SU-DHL-6 (cell line): Measurements from ENCODE around the gene RBMS1.

ENCODE experiments used
- H2AFZ ChIP-seq: fragments of 200-600 bp; sonication (generic); 2 replicates; pipeline ENCODE4 v1.6.1; 2014; ENCODE audit warnings: low read depth, mild to moderate bottlenecking, moderate library complexity, mixed read lengths, antibody characterized with exemption, low read length; ENCODE audit not compliant: severe bottlenecking
- H3F3A ChIP-seq: fragments of 200-600 bp; shearing (Covaris generic); 2 replicates; pipeline ENCODE4 v1.6.0; 2016; ENCODE audit warnings: antibody characterized with exemption, mild to moderate bottlenecking; ENCODE audit not compliant: insufficient read depth
- H3K27ac ChIP-seq: fragments of 200-600 bp; sonication (generic); 2 replicates; pipeline ENCODE4 v1.5.1; 2016; ENCODE audit warnings: low read depth, mild to moderate bottlenecking, low read length, moderate library complexity, mixed read lengths
- H3K27me3 ChIP-seq: fragments of 200-600 bp; sonication (generic), shearing (Covaris generic); 2 replicates; pipeline ENCODE4 v1.6.0; 2014; ENCODE audit warnings: mild to moderate bottlenecking, low read length
- H3K36me3 ChIP-seq: fragments of 200-600 bp; sonication (generic); 2 replicates; pipeline ENCODE4 v1.6.1; 2014; ENCODE audit warnings: mild to moderate bottlenecking, low read length, mixed read lengths
- H3K4me2 ChIP-seq: fragments of 300-600, 200-600 bp; shearing (Covaris generic), sonication (generic); 2 replicates; pipeline ENCODE4 v1.6.0; 2014; ENCODE audit warnings: low read length, low read depth, mild to moderate bottlenecking; ENCODE audit not compliant: poor library complexity, severe bottlenecking
- H3K4me3 ChIP-seq: fragments of 200-600 bp; sonication (generic); 2 replicates; pipeline ENCODE4 v1.5.1; 2014; ENCODE audit warnings: antibody characterized with exemption, low read length, mild to moderate bottlenecking, mixed read lengths; ENCODE audit not compliant: insufficient read depth, poor library complexity, severe bottlenecking
- H3K79me2 ChIP-seq: fragments of 200-600 bp; sonication (generic); 2 replicates; pipeline ENCODE4 v1.6.1; 2014; ENCODE audit warnings: mild to moderate bottlenecking, low read length, moderate library complexity; ENCODE audit not compliant: insufficient read depth
- H3K9ac ChIP-seq: fragments of 200-600 bp; sonication (generic); 2 replicates; pipeline ENCODE4 v1.7.0; 2014; ENCODE audit warnings: mild to moderate bottlenecking, low read length
- H3K9me2 ChIP-seq: fragments of 200-600 bp; sonication (generic); replicated peaks from 2 replicates; pipeline ENCODE4 v1.6.1; 2014; ENCODE audit warnings: low read length; ENCODE audit not compliant: insufficient read depth
- H3K9me3 ChIP-seq: fragments of 200-600 bp; sonication (generic); 2 replicates; pipeline ENCODE4 v1.6.1; 2014; ENCODE audit warnings: low read length, mixed read lengths; ENCODE audit not compliant: insufficient read depth
- H4K20me1 ChIP-seq: fragments of 200-600 bp; sonication (generic); 2 replicates; pipeline ENCODE4 v1.6.1; 2014; ENCODE audit warnings: low read depth, mild to moderate bottlenecking, antibody characterized with exemption, low read length, moderate library complexity, mixed read lengths
- EZH2phosphoT487 ChIP-seq: fragments of 200-600 bp; sonication (generic), shearing (Covaris generic); conservative IDR thresholded peaks from 2 replicates; pipeline ENCODE4 v1.6.1; 2018; ENCODE audit warnings: mild to moderate bottlenecking, antibody characterized with exemption, low read length, moderate library complexity, mixed read lengths
- TF ChIP-seq, protein P1 (sequence below): fragments of 200-600 bp; sonication (generic); IDR thresholded peaks from one replicate; pipeline ENCODE4 v1.5.1; 2017; ENCODE audit warnings: antibody characterized with exemption, mild to moderate bottlenecking, low read length, moderate library complexity; ENCODE audit not compliant: insufficient read depth, poor library complexity, severe bottlenecking

RBMS1 gene

DNA sequence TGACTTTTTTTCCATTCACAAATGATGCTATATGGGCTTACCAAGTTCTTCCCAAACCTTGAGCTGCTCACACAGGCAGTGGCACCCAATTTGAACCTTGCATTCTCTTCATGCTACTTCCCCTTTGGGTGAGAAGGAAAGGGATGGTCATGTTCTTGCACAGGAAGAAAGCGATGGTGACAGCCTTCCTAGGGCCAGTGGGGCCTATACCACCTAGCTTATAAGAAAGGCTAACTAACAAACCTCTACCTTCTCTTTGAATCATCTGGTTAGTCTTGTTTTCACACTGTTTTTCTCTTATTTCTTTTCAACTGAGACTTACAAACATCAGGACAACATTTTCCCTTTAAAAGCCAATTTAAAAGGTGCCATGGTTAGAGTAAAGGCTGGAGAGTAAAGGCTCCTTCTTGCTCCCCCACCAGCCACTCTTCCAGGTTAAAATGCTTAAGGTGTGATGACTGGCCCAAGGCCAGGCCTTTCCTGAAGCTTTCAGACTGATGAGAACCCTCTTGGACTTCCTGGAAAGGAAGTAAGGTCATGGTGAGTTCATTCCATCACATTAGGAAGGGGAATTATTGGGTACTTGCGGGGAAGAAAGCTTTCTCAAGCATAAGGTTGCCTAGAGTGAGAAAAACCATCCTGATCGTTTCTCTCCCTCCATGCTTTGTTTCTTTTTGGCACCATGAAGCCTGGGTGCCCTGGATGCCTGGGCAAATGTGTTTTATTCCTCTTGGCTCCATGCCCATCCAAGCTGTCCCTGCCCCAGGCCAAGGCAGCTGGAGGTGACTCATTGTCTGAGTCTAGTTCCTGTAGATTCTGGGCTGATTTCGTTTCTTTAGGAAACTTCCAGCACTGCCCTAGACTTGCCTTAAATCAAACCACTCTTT, 252.1 kb downstream of the RBMS1 start:
- Histone ChIP-seq H3K36me3 (no peaks in the 10 kb centered on the region), H3K4me2 (no peak overlapping the region), H3K9ac (no peak overlapping the region), H3F3A (no peaks in the 10 kb centered on the region), H3K27ac (no peak overlapping the region), H3K9me3 (no peaks in the 10 kb centered on the region), H3K27me3 (no peaks in the 10 kb centered on the region), H4K20me1 (no peaks in the 10 kb centered on the region), H2AFZ (no peak overlapping the region), H3K4me3 (no peak overlapping the region), H3K9me2 (no peaks in the 10 kb centered on the region), H3K79me2 (no peaks in the 10 kb centered on the region)
- TF ChIP-seq EZH2phosphoT487, result no peak
- TF ChIP-seq, protein P1, sequence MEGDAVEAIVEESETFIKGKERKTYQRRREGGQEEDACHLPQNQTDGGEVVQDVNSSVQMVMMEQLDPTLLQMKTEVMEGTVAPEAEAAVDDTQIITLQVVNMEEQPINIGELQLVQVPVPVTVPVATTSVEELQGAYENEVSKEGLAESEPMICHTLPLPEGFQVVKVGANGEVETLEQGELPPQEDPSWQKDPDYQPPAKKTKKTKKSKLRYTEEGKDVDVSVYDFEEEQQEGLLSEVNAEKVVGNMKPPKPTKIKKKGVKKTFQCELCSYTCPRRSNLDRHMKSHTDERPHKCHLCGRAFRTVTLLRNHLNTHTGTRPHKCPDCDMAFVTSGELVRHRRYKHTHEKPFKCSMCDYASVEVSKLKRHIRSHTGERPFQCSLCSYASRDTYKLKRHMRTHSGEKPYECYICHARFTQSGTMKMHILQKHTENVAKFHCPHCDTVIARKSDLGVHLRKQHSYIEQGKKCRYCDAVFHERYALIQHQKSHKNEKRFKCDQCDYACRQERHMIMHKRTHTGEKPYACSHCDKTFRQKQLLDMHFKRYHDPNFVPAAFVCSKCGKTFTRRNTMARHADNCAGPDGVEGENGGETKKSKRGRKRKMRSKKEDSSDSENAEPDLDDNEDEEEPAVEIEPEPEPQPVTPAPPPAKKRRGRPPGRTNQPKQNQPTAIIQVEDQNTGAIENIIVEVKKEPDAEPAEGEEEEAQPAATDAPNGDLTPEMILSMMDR, result no peak

DNA sequence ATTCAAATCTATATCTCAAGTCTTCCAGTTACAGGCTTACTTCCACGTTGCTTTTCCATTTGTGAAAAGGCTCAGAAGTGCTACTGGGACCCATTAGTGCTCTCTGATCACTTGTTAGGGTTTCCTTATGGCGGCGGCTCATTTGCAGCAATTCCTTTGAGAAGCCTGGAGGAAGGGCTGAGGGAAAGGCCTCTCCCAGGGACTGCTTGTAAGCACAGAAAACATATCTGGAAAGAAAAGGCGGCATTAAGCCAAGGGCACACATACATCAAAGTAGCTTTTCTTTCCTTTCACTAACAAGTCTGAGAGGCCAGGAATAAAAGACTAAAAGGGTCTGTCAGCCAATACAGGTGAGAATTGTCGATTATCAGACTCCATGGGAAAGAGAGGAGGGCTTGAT, 254.2 kb downstream of the RBMS1 start:
- no peak overlapping the region for H2AFZ ChIP-seq
- no peak overlapping the region for H3K27ac ChIP-seq
- H3K9me3 ChIP-seq, result no peaks in the 10 kb centered on the region
- no peaks in the 10 kb centered on the region for H3K9me2 ChIP-seq
- no peaks in the 10 kb centered on the region for H3K27me3 ChIP-seq
- no peaks in the 10 kb centered on the region for H3F3A ChIP-seq
- no peaks in the 10 kb centered on the region for H4K20me1 ChIP-seq
- H3K79me2 ChIP-seq, result no peaks in the 10 kb centered on the region
- no peak overlapping the region for H3K4me3 ChIP-seq
- H3K4me2 ChIP-seq, result no peak overlapping the region
- H3K36me3 ChIP-seq, result no peaks in the 10 kb centered on the region
- TF ChIP-seq, protein P1, result no peak
- TF ChIP-seq EZH2phosphoT487, result no peak
- H3K9ac ChIP-seq, result no peak overlapping the region

DNA sequence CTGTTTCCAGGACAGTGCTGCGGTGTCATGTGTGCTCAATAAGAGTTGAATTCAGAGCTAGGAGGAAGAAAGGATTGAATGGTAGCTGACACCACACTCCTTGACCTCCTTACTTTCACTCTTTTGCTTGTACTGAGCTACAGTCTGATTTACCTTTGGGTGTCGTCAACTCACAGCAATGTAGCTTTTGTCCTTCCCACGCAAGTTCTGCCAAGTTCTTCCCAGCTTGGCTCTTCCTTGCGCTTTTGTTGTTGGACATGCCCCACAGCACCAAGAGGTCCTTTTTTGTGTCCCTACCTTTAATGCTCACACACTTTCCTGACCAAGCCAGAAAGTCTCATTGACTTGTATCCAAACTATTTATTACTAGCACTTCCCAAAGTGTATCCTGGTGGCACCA, 255.2 kb downstream of the RBMS1 start:
- no peaks in the 10 kb centered on the region for H3K36me3 ChIP-seq
- no peak overlapping the region for H3K4me3 ChIP-seq
- H3K27me3 ChIP-seq, result no peaks in the 10 kb centered on the region
- no peaks in the 10 kb centered on the region for H3K79me2 ChIP-seq
- H3F3A ChIP-seq, result no peaks in the 10 kb centered on the region
- no peaks in the 10 kb centered on the region for H3K9me2 ChIP-seq
- no peak overlapping the region for H3K4me2 ChIP-seq
- no peaks in the 10 kb centered on the region for H4K20me1 ChIP-seq
- H3K9ac ChIP-seq, result no peak overlapping the region
- H3K9me3 ChIP-seq, result no peaks in the 10 kb centered on the region
- H3K27ac ChIP-seq, result no peak overlapping the region
- H2AFZ ChIP-seq, result no peak overlapping the region
- TF ChIP-seq, protein P1, result no peak
- TF ChIP-seq EZH2phosphoT487, result no peak
